A549 treated with RU486 at 1 μM for 4 hours (cell line): ENCODE data around the gene TUSC2. TPM values are rescaled to one million over a fixed set of nuclear protein-coding genes. Genes with fewer than 3 reads are reported as not detected.

Experiments
- total RNA-seq: library from RNA; stranded (reverse); fragments of 200-300 nt; extraction: Qiagen RNA extraction; gene quantifications from 5 replicates; pipeline ENCODE4 v1.2.3, GENCODE V29; 2022; ENCODE audit warnings: low read depth

The TUSC2 gene, protein sequence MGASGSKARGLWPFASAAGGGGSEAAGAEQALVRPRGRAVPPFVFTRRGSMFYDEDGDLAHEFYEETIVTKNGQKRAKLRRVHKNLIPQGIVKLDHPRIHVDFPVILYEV
- 23.2 to 42.9 TPM (median 38.6 TPM) in 5 replicates for total RNA-seq

DNA sequence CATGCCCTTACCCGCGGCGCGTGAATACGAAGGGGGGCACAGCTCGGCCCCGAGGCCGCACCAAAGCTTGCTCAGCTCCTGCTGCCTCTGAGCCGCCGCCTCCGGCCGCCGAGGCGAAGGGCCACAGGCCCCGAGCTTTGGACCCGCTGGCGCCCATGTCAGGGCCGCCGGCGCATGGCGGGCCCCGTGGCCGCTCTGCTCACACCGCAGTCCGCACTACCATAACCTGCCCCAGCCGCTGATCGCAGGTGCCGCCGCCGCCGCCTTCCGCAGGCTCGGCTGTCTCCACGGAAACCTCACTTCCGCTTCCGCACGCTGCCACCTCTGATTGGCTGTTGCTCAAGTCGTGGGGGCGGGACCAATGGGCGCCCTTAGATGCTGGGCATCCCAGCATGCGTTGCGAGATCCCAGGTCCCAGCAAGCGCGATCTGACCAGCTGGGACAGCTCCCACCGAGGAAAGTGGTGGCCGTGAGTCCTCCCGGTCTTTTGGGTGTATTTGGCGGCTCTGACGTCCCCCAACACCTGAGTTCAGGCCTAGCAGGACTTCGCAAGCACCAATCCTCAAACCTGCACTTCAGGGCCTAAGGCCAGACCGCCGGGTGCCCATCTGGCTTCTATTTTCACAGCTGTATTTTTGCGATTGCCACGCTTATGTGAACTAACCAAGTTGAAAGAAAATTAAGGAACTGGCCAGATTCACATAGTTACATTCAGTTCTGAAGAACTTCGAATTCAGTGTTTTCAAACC, at the start of gene TUSC2:
Gene TUSC2, minus strand, starts transcription at position 281 of the 749 bp plus-strand sequence. Its CDS starts 124 bp downstream, at position 157.

DNA sequence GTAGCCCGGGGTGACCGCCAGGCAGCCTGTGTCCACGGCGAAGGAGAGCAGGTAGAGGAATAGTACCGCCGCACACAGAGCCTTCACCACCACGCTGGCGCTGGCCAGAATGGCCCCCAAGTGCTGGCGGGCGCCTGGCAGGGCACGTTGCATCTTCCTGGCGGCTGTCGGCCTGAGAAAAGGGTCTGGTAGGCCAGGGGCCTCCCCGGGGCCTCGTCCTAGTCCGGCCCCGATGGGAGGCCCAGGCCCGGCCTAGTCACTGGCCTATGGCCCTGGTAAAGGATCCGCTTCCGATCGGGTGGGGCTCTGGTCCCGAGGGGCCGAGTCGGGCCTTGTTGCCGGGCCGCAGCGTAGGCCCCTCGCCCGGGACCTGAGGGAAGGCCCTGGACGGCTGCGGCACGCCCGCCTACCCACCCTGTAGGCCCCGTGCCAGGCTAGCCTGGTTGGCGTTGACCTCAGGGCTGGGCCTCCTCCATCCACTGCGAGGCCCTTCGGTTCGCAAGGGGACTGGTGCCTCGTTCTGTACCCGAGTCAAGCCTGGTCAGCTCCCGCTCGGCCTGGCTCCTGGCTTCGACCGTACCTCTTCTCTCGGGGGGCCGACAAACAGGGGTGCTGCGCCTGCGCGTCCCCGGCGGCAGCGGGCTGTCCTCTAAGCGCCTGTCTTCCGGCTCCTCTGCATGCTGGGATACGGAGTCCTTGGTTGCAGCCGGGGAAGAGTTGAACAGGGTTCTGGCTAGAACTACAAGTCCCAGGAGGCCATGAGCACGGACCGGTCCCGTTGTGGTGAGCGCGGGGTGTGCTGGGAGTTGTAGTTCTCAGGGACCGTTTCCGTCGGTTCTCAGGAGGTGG, 31.1 kb upstream of the TUSC2 start, which contains the start of gene TMEM115:
Gene TMEM115, minus strand, starts transcription at position 611 of the 849 bp plus-strand sequence. Its CDS starts 458 bp downstream, at position 153.

DNA sequence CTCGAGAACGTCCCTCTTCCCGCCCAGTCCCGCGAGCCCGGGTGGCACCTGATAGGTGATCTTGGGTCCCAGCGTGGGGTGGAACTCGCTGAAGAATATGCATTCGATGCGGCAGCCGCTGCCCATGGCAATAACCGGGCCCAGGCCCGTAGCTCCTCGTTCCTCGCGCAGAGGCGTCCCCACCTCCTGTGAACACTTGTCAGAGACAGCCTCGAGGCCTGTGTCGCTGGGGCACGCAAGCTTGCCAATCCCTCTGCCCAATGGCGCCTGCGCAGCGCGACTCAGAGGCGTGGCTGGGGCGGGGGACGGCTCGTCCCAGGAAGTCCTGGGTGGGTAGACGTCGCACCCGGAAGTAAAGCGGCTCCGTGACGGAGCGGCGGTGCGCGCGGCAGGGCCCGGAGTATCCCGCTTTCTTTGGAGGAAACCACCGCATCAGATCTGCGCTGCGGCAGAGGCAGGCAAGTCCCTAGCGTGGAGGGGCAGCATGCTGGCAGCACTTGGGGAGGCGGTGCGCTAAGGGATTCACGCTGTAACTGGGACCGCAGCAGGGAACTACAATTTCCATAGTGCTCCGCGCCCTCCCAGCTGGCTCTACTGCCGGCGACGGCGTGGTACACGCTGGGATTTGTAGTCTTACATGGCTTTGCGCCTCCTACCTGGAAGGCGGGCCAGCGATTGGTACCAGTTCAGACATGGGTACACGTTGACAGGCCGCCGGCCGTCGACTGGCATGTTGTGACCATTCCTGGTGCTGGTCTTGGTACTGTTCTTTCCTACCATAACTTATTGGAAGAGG, 22.7 kb upstream of the TUSC2 start, which contains the start of the genes CYB561D2 and NPRL2:
Gene CYB561D2, plus strand, starts transcription at position 336 of the 796 bp plus-strand sequence. CDS start 572 bp downstream, outside the sequence.
Gene NPRL2, minus strand, starts transcription at position 249 of the 796 bp plus-strand sequence. Its CDS starts 123 bp downstream, at position 126.

DNA sequence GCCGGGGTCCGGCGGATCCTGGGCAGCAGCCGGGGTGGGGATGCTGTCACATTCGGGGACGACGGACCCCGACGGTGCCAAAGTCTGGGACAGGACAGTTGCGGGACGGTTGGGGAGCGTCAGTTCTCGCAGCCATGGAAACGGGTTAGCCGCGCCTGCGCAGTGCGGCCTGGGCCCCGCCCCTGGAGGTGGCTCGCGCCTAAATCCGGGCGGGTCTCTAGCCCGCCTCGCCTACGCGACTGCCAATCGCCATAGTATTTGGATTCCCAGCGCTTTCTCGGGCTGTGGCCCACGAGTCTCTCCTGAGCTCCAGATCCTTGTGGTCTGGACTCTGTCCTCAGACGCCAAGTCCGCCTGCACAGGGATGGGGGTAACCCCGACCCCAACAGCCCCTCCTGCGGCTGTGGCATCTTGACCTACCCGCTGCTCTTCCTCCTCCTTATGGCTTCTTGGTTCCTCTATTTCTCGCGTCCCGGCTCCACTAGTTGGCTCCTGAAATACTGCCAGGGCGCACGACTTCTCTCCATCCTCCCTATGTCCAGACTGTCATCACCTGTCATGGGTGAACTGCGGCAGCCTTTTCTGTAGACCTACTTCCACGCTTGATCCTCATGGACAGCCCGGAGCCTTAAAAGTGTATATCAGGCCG, 17.7 kb upstream of the TUSC2 start, which contains the start of gene ZMYND10:
Gene ZMYND10, minus strand, starts transcription at position 147 of the 649 bp plus-strand sequence. CDS start 153 bp downstream, outside the sequence.

DNA sequence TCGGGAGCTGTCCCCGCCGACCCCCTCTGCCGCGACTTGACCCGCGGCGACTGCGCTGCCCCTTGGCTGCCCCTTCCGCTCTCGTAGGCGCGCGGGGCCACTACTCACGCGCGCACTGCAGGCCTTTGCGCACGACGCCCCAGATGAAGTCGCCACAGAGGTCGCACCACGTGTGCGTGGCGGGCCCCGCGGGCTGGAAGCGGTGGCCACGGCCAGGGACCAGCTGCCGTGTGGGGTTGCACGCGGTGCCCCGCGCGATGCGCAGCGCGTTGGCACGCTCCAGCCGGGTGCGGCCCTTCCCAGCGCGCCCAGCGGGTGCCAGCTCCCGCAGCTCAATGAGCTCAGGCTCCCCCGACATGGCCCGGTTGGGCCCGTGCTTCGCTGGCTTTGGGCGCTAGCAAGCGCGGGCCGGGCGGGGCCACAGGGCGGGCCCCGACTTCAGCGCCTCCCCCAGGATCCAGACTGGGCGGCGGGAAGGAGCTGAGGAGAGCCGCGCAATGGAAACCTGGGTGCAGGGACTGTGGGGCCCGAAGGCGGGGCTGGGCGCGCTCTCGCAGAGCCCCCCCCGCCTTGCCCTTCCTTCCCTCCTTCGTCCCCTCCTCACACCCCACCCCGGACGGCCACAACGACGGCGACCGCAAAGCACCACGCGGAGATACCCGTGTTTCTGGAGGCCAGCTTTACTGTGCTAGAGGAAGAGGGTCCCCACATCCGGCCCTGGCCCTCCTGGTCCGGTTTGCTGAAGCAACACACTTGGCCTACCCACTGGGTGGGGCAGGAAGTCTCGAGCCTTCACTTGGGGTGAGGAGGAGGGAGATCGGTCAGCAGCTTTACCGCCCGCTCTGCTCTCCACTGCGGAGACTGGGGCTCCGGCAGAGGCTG, 12.7 kb upstream of the TUSC2 start, which contains the start of gene RASSF1:
Gene RASSF1, minus strand, starts transcription at position 389 of the 882 bp plus-strand sequence. Its CDS starts 31 bp downstream, at position 358.

DNA sequence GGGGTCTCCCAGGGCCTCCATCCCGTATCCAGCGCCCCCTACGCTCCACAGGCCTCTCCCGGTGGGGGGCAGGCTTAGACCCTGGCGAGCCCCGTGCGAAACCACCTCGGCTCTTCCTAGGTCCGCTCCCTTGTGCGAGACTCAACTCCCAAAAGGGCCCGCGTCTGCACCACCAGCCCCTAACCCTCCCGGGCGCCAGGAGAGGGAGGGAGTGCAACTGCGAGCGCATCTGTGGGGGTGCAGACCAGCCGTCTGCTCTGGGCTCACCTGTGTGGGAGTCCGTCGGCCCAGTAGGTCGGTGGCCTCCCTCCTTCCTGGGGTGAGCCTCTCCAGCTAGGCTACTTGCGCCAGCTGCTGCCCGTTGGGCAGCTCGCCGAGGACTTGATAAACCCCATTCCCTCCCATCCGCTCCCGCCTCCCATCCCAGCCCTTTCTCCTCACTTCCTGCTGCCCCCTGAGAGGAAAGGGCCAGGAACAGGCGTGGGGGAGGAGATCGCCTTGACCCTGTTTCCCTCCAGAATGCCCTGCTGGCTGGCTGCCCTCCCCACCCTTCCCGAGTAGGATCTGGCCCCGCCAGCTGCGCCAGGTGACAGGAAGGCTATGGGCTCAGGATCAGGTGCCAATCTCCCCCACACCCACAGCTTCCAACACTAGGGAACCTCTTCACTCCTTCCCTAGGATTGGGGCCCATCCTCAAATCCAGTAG, 5.5 kb downstream of the TUSC2 start, which contains the start of gene HYAL2:
Gene HYAL2, minus strand, starts transcription at position 360 of the 706 bp plus-strand sequence. CDS start 2,256 bp downstream, outside the sequence.

DNA sequence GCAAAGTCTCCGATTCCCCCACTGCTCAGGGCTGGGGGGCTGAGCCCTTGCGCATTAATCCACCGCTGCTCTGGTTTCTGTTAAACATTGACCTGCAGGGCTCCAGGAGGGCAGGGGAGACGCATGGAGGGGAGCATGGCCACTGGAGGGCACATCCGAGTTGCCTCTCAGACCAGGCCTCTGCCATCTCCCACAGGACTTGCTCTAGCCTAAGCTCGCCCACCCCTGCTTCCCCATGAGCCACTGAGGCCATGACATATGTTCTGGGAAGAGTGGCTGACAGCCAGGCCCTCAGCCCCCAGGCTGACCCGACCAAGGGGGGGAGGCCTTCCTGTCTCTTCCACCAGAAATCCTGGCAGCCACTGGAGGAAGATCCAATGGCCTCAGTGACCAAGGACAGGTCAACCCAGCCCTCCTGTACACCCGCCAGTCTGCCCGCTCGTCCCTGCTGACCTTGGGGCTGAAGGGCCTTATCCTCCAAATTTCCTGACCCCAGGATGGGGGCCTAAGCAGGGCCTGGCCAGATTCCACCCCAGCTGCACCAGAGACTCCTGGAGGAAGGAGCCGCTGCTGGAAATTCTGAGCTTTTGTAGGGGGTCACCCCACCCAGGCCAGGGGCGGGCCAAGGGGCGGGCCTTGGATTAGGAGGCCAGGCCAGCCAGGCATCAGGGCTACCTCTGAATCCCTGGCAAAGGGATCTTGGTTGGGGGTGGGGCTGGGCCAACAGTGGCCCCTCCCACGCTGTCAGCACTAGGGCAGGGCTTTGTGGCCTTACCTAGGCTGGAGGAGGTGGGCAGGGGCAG, 24.8 kb downstream of the TUSC2 start, which contains the start of gene HYAL1:
Gene HYAL1, minus strand, starts transcription at position 562 of the 803 bp plus-strand sequence. CDS start 618 bp downstream, outside the sequence.

DNA sequence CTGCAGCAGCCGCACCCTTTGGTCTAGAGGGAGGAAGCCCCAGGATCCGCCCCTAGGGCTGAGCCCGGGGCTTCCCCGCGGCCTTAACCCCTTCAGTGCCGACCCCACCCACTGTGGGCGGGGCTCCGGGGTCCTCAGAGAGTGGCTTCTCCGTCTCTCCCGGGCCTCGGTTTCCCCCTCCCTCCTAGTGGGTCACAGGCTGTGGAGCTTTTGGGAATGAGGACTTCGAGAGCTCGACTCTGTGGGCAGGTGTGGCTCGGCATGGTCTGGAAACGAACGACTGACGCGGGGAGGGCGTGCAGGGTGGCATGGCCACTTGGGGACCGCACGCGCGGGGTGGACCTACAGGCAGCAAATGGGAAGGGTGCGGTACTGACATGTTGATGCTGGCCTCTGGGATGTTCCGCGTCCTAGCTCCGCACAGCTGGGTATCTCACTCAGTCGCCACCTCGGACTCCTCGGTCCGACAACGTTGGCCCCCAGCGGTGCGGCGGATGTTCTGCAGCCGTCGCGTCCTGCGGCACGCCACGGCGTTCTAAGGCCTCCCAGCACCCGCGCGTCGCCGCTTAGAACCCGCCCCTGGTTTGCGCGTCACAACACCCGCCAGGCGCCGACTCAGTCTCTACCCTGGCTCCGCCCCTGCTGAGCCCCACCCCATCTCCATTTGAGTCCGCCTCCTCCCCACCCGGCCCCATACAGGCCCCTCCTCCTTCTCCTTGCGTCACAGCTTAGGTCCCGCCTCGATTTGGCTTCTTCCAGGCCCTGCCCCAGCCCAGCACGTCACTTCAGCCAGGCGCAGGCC, 29.0 kb downstream of the TUSC2 start, which contains the start of the genes HYAL3 and NAA80:
Gene HYAL3, minus strand, starts transcription at position 570 of the 802 bp plus-strand sequence. CDS start 3,803 bp downstream, outside the sequence.
Gene NAA80, minus strand, starts transcription at position 570 of the 802 bp plus-strand sequence. CDS start 1,942 bp downstream, outside the sequence.

DNA sequence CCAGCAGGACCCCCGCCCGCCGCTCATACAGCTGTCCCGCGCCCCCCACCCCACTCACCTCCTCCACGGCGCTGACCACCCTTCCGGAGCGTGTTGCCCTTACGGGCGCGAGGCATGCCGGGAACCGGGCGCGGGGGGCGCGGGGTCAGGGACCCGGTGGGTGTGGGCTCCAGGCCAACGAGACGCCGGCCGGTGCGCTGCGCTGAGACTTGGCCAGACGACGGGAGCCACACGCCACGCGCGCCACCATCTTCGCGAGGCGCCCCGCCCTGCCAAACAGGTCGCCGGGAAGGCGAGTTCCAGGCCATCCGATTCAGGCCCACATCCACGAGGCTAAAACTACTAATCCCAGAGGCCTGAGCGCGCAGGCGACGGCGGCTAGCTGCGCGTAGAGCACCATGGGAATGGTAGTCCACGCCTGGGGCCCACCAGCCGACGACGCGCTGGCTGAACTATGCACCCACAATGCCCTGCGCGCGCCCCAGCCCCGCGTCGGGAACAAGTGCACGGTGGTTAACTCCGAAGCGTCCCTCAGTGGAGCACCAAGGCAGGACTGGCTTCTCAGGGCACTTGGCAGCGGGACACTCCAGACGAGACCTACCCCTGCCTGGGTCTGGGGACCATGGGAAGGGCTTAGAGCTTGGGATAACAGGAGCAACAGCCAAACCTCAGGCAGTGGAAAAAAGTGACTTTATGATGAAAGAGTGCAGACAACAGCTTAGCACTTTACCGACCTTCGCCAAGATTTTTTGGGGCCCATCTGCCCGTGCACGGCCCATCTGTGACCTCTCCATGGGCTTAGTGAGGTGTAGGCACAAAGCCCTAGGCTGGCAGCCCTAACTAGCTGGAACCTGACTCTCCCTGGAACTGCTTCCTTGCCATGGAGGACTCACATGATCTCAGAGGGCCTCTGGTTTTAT, 35.6 kb downstream of the TUSC2 start, which contains the start of gene IFRD2:
Gene IFRD2, minus strand, starts transcription at position 271 of the 920 bp plus-strand sequence. Its CDS starts 155 bp downstream, at position 116.

DNA sequence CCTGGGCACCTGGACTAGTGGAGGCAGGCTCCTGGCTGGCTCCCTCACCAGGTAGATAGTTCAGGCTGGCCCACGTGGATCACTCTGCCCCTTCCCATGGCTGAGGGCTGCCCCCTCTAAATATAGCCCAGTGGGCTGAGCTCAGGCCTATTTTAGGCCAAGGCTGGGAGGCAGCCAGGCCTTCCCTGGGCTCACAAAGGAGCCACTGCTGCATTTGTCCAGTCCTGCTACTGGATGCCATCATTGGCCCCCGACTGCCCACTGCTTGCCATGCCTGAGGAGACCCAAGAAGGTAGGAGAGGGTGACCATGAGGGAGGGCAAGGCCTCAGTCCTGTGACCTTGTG, 49.2 kb downstream of the TUSC2 start, which contains the start of gene LSMEM2:
Gene LSMEM2, plus strand, starts transcription at position 208 of the 345 bp plus-strand sequence. Its CDS starts 27 bp downstream, at position 235.

Other genes starting within 250 kb of the TUSC2 start
- gene RBM5, start 239.3 kb downstream of the TUSC2 start, total RNA-seq, result 29.4 to 36.2 TPM (median 32.1 TPM) in 5 replicates
- gene SEMA3F, start 172.9 kb downstream of the TUSC2 start, total RNA-seq, result 6.6 to 12.1 TPM (median 10.9 TPM) in 5 replicates
- gene GNAT1, start 136.6 kb downstream of the TUSC2 start, total RNA-seq, result not detected in 5 replicates
- gene SLC38A3, start 123.0 kb downstream of the TUSC2 start, total RNA-seq, result 0.05 to 0.32 TPM (median 0.10 TPM) in 3 of 5 replicates, not detected in the others
- 31.9 to 44.2 TPM (median 43.1 TPM) in 5 replicates for gene GNAI2, start 92.0 kb downstream of the TUSC2 start, total RNA-seq
- 5.2 to 10.2 TPM (median 6.5 TPM) in 5 replicates for gene SEMA3B, start 59.1 kb downstream of the TUSC2 start, total RNA-seq
- 0.13 TPM in 1 of 5 replicates, not detected in the others for gene LSMEM2, start 49.1 kb downstream of the TUSC2 start, total RNA-seq
- gene IFRD2, start 35.8 kb downstream of the TUSC2 start, total RNA-seq, result 73.1 to 92.6 TPM (median 90.1 TPM) in 5 replicates
- 5.4 to 9.6 TPM (median 7.6 TPM) in 5 replicates for gene HYAL3, start 28.8 kb downstream of the TUSC2 start, total RNA-seq
- gene NAA80, start 28.8 kb downstream of the TUSC2 start, total RNA-seq, result 3.4 to 6.7 TPM (median 5.9 TPM) in 5 replicates
- gene HYAL1, start 24.6 kb downstream of the TUSC2 start, total RNA-seq, result 0.27 to 0.50 TPM (median 0.45 TPM) in 5 replicates
- 18.0 to 26.2 TPM (median 24.2 TPM) in 5 replicates for gene HYAL2, start 5.5 kb downstream of the TUSC2 start, total RNA-seq
- gene RASSF1, start 12.6 kb upstream of the TUSC2 start, total RNA-seq, result 15.6 to 21.0 TPM (median 20.4 TPM) in 5 replicates
- gene ZMYND10, start 17.5 kb upstream of the TUSC2 start, total RNA-seq, result 0.87 to 1.4 TPM (median 1.1 TPM) in 5 replicates
- gene NPRL2, start 22.6 kb upstream of the TUSC2 start, total RNA-seq, result 10.9 to 13.8 TPM (median 11.9 TPM) in 5 replicates
- gene CYB561D2, start 22.6 kb upstream of the TUSC2 start, total RNA-seq, result 14.3 to 23.8 TPM (median 20.5 TPM) in 5 replicates
- 34.2 to 49.4 TPM (median 44.2 TPM) in 5 replicates for gene TMEM115, start 31.3 kb upstream of the TUSC2 start, total RNA-seq
- gene CACNA2D2, start 175.4 kb upstream of the TUSC2 start, total RNA-seq, result 0.25 to 0.75 TPM (median 0.58 TPM) in 5 replicates
- gene C3orf18, start 239.5 kb upstream of the TUSC2 start, total RNA-seq, result 2.0 to 2.9 TPM (median 2.5 TPM) in 5 replicates
- gene HEMK1, start 241.3 kb upstream of the TUSC2 start, total RNA-seq, result 4.4 to 7.4 TPM (median 6.3 TPM) in 5 replicates